WTC11 (cell line): ENCODE data around the gene GRM4.

ENCODE experiments used
- CTCF ChIP-seq: fragments of 200-600 bp; IDR thresholded peaks from 2 replicates; pipeline ENCODE4 v1.8.0; 2022; ENCODE audit warnings: antibody characterized with exemption
- ELF4 ChIP-seq: sonication (generic); formaldehyde crosslinking; IDR thresholded peaks from 2 replicates; pipeline ENCODE4 v1.8.1; 2022; ENCODE audit warnings: low read depth, mild to moderate bottlenecking, moderate library complexity, missing genetic modification reagents
- PREB ChIP-seq: sonication (generic); formaldehyde crosslinking; IDR thresholded peaks from 2 replicates; pipeline ENCODE4 v1.8.1; 2022; ENCODE audit warnings: mild to moderate bottlenecking, missing genetic modification reagents, moderate library complexity, borderline replicate concordance

- TF ChIP-seq PREB (no peak), ELF4 (CRISPR knock-in tag) (no peak), CTCF (0 out of 2 replicates have a peak, but pooled peaks have one; percentile 22)
Observed at GRCh38 chr6:34143196-34143883, 2.5 kb downstream of the GRM4 start.
